Measurements from ENCODE around the gene CDH4. TPM values are rescaled to one million over a fixed set of nuclear protein-coding genes. Genes with fewer than 3 reads are reported as not detected.

Gene CDH4
- total RNA-seq, 6 donors from 2014 or later = 0.20 to 1.0 (median 0.40) TPM; not detected in 1

GRCh38 chr20:61625246-61625645 lies 373.2 kb downstream of the CDH4 start:
- Histone ChIP-seq H3K36me3 (no peaks in the 10 kb centered on the region), H3K27me3 (no peaks in the 10 kb centered on the region), H3K27ac (no peak overlapping the region), H3K9me3 (no peaks in the 10 kb centered on the region), H3K4me1 (no peaks in the 10 kb centered on the region), H3K4me3 (no peak overlapping the region)
- no peak for TF ChIP-seq POLR2AphosphoS5 (IDR thresholded peaks at IDR 0.05)
- TF ChIP-seq CTCF (IDR thresholded peaks at IDR 0.05) = no peak
- no peak for TF ChIP-seq EP300 (IDR thresholded peaks at IDR 0.05)
- no peak for TF ChIP-seq POLR2A (IDR thresholded peaks at IDR 0.05)
- DNase-seq = no peak
- WGBS, 2 donors = 86 to 89% methylated on average over 8 of the region's 8 CpGs
- ATAC-seq (ENCODE audit: low FRiP score in 2 of 2) = no peak

DNA sequence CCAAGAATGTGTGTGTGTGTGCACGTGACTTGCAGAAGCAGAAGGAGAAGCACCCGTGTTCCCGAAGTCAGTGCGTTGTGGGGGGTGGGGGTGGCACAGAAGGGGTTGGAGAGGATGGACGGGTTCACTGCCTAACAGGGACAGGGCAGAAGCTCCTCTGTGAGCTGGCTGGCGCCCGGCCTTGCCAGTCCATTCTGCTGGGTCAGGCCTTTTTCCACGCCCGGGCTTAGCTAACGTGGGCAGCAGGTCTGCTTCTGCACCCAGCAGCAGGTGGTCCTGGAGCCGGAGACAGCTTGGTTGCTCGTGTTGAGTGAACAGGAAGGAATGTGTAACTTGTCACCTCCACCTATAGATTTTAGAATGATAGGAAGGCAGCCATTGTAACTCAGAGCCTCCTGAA lies 374.4 kb downstream of the CDH4 start:
- Histone ChIP-seq H3K4me3 (no peak overlapping the region), H3K4me1 (no peaks in the 10 kb centered on the region), H3K27me3 (no peaks in the 10 kb centered on the region), H3K9me3 (no peaks in the 10 kb centered on the region), H3K27ac (no peak overlapping the region), H3K36me3 (no peaks in the 10 kb centered on the region)
- ATAC-seq (ENCODE audit: low FRiP score in 2 of 2) (no peak), DNase-seq (no peak)
- no peak for TF ChIP-seq CTCF (IDR thresholded peaks at IDR 0.05)
- 58 to 73% methylated on average over 12 of the region's 12 CpGs for WGBS, 2 donors

DNA sequence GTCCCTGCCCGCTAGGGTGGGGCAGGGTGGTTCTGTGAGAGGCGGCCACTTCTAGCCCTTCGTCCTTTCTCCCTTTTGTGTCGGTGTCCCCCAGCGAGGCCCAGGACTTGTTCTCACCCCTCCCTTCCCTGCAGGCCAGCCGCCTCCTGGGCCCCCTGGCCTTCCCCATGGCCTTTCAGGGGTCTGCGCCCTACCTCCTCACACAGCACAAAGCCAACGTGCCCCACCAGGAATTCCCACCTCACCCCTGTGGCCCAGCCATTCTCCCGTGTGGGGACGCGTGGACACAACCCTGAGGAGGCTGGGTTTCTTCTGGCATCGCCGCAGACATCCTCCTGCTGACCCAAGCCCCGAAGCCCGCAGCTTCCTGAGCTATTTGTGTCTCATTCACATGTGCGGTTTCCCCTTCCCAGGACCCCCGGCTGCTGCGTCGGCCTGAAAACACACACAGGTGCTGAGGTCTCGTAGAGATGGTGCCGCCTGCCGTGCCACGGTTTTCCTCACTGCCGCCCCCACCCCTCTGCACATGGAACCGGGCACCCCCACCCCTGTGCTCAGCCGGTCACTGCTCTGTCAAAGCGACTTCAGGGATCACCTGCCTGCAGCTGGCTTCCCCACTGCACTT lies 375.8 kb downstream of the CDH4 start:
- WGBS, 2 donors = 78 to 85% methylated on average over 22 to 27 of the region's 27 CpGs
- DNase-seq (no peak), ATAC-seq (ENCODE audit: low FRiP score in 2 of 2) (no peak)
- Histone ChIP-seq H3K4me1 (no peaks in the 10 kb centered on the region), H3K27ac (no peak overlapping the region), H3K36me3 (no peaks in the 10 kb centered on the region), H3K27me3 (no peaks in the 10 kb centered on the region), H3K4me3 (no peak overlapping the region), H3K9me3 (no peaks in the 10 kb centered on the region)
- TF ChIP-seq POLR2AphosphoS5 (IDR thresholded peaks at IDR 0.05) (no peak), EP300 (IDR thresholded peaks at IDR 0.05) (no peak), POLR2A (IDR thresholded peaks at IDR 0.05) (no peak), CTCF (IDR thresholded peaks at IDR 0.05) (no peak)

DNA sequence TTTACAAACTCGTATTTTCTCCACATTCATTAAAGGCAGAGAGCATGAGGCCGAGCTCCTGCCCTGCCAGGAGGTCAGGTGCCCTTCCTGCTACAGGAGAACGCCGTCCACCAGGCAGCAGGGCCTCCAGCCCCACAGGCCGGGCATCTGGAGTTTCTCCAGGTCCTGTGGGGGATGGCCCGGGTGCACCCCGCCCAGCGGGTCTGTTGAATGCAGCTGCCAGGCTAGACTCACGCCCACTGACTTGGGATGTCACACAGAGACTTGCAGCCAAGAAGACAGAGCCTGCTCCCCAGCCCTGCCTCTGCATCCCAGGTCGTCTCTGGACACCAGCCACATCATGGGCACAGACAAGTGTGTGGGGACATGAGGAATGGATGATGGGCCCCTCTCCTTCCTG lies 376.4 kb downstream of the CDH4 start:
- Histone ChIP-seq H3K9me3 (no peaks in the 10 kb centered on the region), H3K27ac (no peak overlapping the region), H3K4me3 (no peak overlapping the region), H3K36me3 (no peaks in the 10 kb centered on the region), H3K4me1 (no peaks in the 10 kb centered on the region), H3K27me3 (no peaks in the 10 kb centered on the region)
- DNase-seq (no peak), ATAC-seq (ENCODE audit: low FRiP score in 2 of 2) (no peak)
- WGBS, 2 donors = 76 to 77% methylated on average over 4 to 10 of the region's 10 CpGs
- TF ChIP-seq POLR2AphosphoS5 (IDR thresholded peaks at IDR 0.05) = no peak
- TF ChIP-seq CTCF (IDR thresholded peaks at IDR 0.05) = no peak
- no peak for TF ChIP-seq EP300 (IDR thresholded peaks at IDR 0.05)
- no peak for TF ChIP-seq POLR2A (IDR thresholded peaks at IDR 0.05)

GRCh38 chr20:61628901-61629601 lies 377.0 kb downstream of the CDH4 start:
- 40 to 46% methylated on average over 11 to 17 of the region's 17 CpGs for WGBS, 2 donors
- DNase-seq (no peak), ATAC-seq (ENCODE audit: low FRiP score in 2 of 2) (no peak)
- H3K9me3 ChIP-seq = no peaks in the 10 kb centered on the region
- H3K27ac ChIP-seq = no peak overlapping the region
- H3K36me3 ChIP-seq = no peaks in the 10 kb centered on the region
- H3K4me1 ChIP-seq = no peaks in the 10 kb centered on the region
- H3K4me3 ChIP-seq = no peak overlapping the region
- TF ChIP-seq EP300 (IDR thresholded peaks at IDR 0.05) (no peak), POLR2AphosphoS5 (IDR thresholded peaks at IDR 0.05) (no peak), POLR2A (IDR thresholded peaks at IDR 0.05) (no peak), CTCF (IDR thresholded peaks at IDR 0.05) (no peak)
- no peaks in the 10 kb centered on the region for H3K27me3 ChIP-seq

All from upper lobe of left lung (tissue), 6 donors.